ENCODE results near the gene PLA2G5.
"Not testable (repeated sequence)": the region's sequence is repeated elsewhere in the genome, so short reads cannot be mapped to it uniquely, and the experiment has no call there.

- TF ChIP-seq RAD21 (IDR thresholded peaks at IDR 0.05 in 1 of 2, conservative IDR thresholded peaks at IDR 0.05 in 1 of 2; ENCODE audit: low read depth in 2 of 2, low read length in 2 of 2); CREB1 (IDR thresholded peaks at IDR 0.05); SRF (IDR thresholded peaks at IDR 0.05; ENCODE audit: low read depth, low read length); MAX (IDR thresholded peaks at IDR 0.05); BRCA1 (IDR thresholded peaks at IDR 0.05; ENCODE audit: low read depth, low read length); POLR2A (IDR thresholded peaks at IDR 0.05; ENCODE audit: control extremely low read depth in 1 of 2, low read depth in 2 of 2, low read length in 2 of 2); ATF3 (IDR thresholded peaks at IDR 0.05; ENCODE audit: insufficient read depth, low read depth, low read length); CTCF (IDR thresholded peaks at IDR 0.05; ENCODE audit: control extremely low read depth in 1 of 3, insufficient read depth in 1 of 3, low read depth in 1 of 3, low read length in 3 of 3); SP2 (IDR thresholded peaks at IDR 0.05; ENCODE audit: low read length); KDM5A (IDR thresholded peaks at IDR 0.05; ENCODE audit: low read length); RBBP5 (IDR thresholded peaks at IDR 0.05; ENCODE audit: borderline replicate concordance, low read depth, low read length): not testable (repeated sequence)
Measured at GRCh38 chr1:20060791-20061190, 9.2 kb upstream of the PLA2G5 start.
